ENCODE results near the gene SELENOK.

DNA sequence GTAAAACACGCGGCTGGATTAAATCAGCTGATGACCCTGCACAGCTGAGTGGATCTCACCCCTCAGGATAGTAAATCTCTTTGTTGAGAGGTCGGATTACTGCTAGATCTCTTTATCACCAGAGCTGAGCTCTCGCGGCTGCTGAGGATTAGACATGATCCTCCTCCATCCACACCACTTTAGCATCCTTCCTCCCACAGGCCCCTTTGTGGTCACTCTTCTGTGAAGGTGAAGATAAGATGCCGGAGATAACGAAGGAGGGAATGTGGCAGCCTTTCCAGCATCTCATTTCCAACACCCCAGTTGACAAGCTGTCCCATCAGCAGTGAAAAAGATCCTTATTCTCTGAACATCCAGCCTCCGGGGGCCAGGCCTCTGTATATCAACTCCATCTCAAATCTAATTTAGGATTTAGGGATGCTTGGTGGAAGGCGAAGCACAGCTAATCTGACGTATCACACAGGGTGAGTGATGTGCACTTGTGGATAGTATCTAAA, 47.5 kb upstream of the SELENOK start:
- TF ChIP-seq YY1 (IDR thresholded peaks at IDR 0.05; ENCODE audit: insufficient read depth, insufficient read length) (no peak), ZNF274 (IDR thresholded peaks at IDR 0.05; ENCODE audit: low read depth, low read length) (no peak), SUZ12 (IDR thresholded peaks at IDR 0.05; ENCODE audit: extremely low read depth, insufficient read depth, insufficient read length) (no peak)
